ENCODE results near the gene CMSS1.

GRCh38 chr3:100068826-100069225 is 251.2 kb downstream of the CMSS1 start:
- TF ChIP-seq EZH2 (IDR thresholded peaks at IDR 0.05; ENCODE audit: borderline replicate concordance, insufficient read depth, low read depth, low read length, poor library complexity, severe bottlenecking) (no peak), CTCF (IDR thresholded peaks at IDR 0.05) (peak; percentile 86)

Measured in B cell (primary cell).